ENCODE measurements around the gene USP21. TPM values are rescaled to one million over a fixed set of nuclear protein-coding genes. Genes with fewer than 3 reads are reported as not detected.

Gene USP21
- total and polyA plus RNA-seq, 9 of the 15 experiments (the other 6 are each of a cell fraction or from before 2014, with no cell fraction given): 4.9 to 52.4 (median 21.6) TPM

- TF ChIP-seq CREB3L1 (IDR thresholded peaks at IDR 0.05; ENCODE audit: borderline replicate concordance, low read depth) (no peak), ETV6 (IDR thresholded peaks at IDR 0.05; ENCODE audit: borderline replicate concordance in 1 of 2, low read depth in 2 of 2, low read length in 1 of 2) (0 out of 4 replicates have a peak, but pooled peaks of 1 of the 2 experiments have one; percentile 13), ETV6 (CRISPR knock-in tag; IDR thresholded peaks at IDR 0.05; ENCODE audit: borderline replicate concordance) (no peak), TBL1XR1 (IDR thresholded peaks at IDR 0.05; ENCODE audit: low read length in 2 of 2) (peak in 1 of 2 experiments; percentile 34; a peak in 1 of 4 replicates), DIDO1 (tag; IDR thresholded peaks at IDR 0.05; ENCODE audit: low read depth) (peak; percentile 64), ZBTB40 (IDR thresholded peaks at IDR 0.05) (peak; percentile 95), ZBTB40 (CRISPR knock-in tag; IDR thresholded peaks at IDR 0.05) (no peak), RREB1 (CRISPR knock-in tag; IDR thresholded peaks at IDR 0.05) (peak; percentile 49; the same call in 1 of the 2 replicates), LARP7 (IDR thresholded peaks at IDR 0.05) (0 out of 2 replicates have a peak, but pooled peaks have one; percentile 12)
Observed at GRCh38 chr1:161201836-161202712, 42.8 kb downstream of the USP21 start, which contains the start of gene NDUFS2 (continued).
